Right renal cortex interstitium (tissue), 3 donors: Measurements from ENCODE around the gene PFKL. TPM values are rescaled to one million over a fixed set of nuclear protein-coding genes. Genes with fewer than 3 reads are reported as not detected.
"Not testable (repeated sequence)": the region's sequence is repeated elsewhere in the genome, so short reads cannot be mapped to it uniquely, and the experiment has no call there.

Experiments
- DNase-seq, 3 donors: peaks; one replicate each; pipeline ENCODE4 v3.0.0-alpha.2; 2013; ENCODE audit warnings: low read depth in 3 of 3, low spot score in 2 of 3
- polyA plus RNA-seq, 3 donors: library from polyadenylated mRNA; unstranded; fragments of 120-200 nt; gene quantifications; one replicate each; pipeline ENCODE4 v1.2.1, GENCODE V29; 2013; ENCODE audit not compliant: insufficient read length in 3 of 3

The PFKL gene
- polyA plus RNA-seq, 3 donors: 96.8 to 128 (median 105) TPM

- no peak for DNase-seq
Observed at GRCh38 chr21:44354775-44355771, 55.2 kb downstream of the PFKL start.

GRCh38 chr21:44356160-44356559, 56.3 kb downstream of the PFKL start:
- DNase-seq: no peak

- no peak for DNase-seq
Observed at GRCh38 chr21:44356636-44357035, 56.8 kb downstream of the PFKL start.

- DNase-seq: no peak
Observed at GRCh38 chr21:44357064-44357837, 57.4 kb downstream of the PFKL start.

- DNase-seq: no peak
Observed at GRCh38 chr21:44359396-44359795, 59.5 kb downstream of the PFKL start.

GRCh38 chr21:44360159-44360558, 60.3 kb downstream of the PFKL start:
- no peak for DNase-seq

- DNase-seq: not testable (repeated sequence)
Observed at GRCh38 chr21:44361903-44362302, 62.0 kb downstream of the PFKL start.

GRCh38 chr21:44363278-44363677, 63.4 kb downstream of the PFKL start:
- DNase-seq: no peak

GRCh38 chr21:44364151-44365053, 64.5 kb downstream of the PFKL start:
- DNase-seq: no peak

GRCh38 chr21:44365251-44365966, 65.6 kb downstream of the PFKL start:
- no peak for DNase-seq

- no peak for DNase-seq
Observed at GRCh38 chr21:44365967-44366585, 66.2 kb downstream of the PFKL start.

GRCh38 chr21:44366586-44367211, 66.8 kb downstream of the PFKL start:
- DNase-seq: no peak

- DNase-seq: no peak
Observed at GRCh38 chr21:44368711-44369446, 69.0 kb downstream of the PFKL start.

- DNase-seq: peak in 1 of 3 donors; percentile 44
Observed at GRCh38 chr21:44370027-44370735, 70.3 kb downstream of the PFKL start.

- DNase-seq: no peak
Observed at GRCh38 chr21:44370786-44371410, 71.0 kb downstream of the PFKL start.

GRCh38 chr21:44371596-44371995, 71.7 kb downstream of the PFKL start:
- DNase-seq: no peak

- no peak for DNase-seq
Observed at GRCh38 chr21:44372616-44373015, 72.8 kb downstream of the PFKL start.
